ENCODE results near the gene SNAI1.
A peak's percentile ranks its signal among the peaks of the same experiment; 100 is the strongest.
"Not testable (repeated sequence)": the region's sequence is repeated elsewhere in the genome, so short reads cannot be mapped to it uniquely, and the experiment has no call there.

The SNAI1 gene

GRCh38 chr20:49982346-49983122 lies at the start of gene SNAI1:
Gene SNAI1, plus strand, starts transcription at chr20:49982980. Its CDS starts 80 bp downstream, at chr20:49983060.
- peak; percentile 95 for DNase-seq (ENCODE audit: low spot score)

GRCh38 chr20:49935746-49936152 lies 47.0 kb upstream of the SNAI1 start:
- no peak for DNase-seq (ENCODE audit: low spot score)

- DNase-seq (ENCODE audit: low spot score), result peak; percentile 95
These were observed 46.4 kb upstream of the SNAI1 start, which contains the start of gene RNF114 for GRCh38 chr20:49936153-49937026. Gene RNF114, plus strand, starts transcription at chr20:49936397. Its CDS starts 16 bp downstream, at chr20:49936413.

- DNase-seq (ENCODE audit: low spot score), result no peak
These were observed 45.5 kb upstream of the SNAI1 start for GRCh38 chr20:49937027-49937929.

GRCh38 chr20:49938173-49939163 lies 44.3 kb upstream of the SNAI1 start:
- DNase-seq (ENCODE audit: low spot score), result no peak

GRCh38 chr20:49941456-49941855 lies 41.3 kb upstream of the SNAI1 start:
- DNase-seq (ENCODE audit: low spot score), result no peak

- no peak for DNase-seq (ENCODE audit: low spot score)
These were observed 40.5 kb upstream of the SNAI1 start for GRCh38 chr20:49942303-49942702.

- DNase-seq (ENCODE audit: low spot score), result no peak
These were observed 39.8 kb upstream of the SNAI1 start for GRCh38 chr20:49942942-49943341.

GRCh38 chr20:49945306-49945700 lies 37.5 kb upstream of the SNAI1 start:
- DNase-seq (ENCODE audit: low spot score), result no peak

GRCh38 chr20:49945701-49946477 lies 36.9 kb upstream of the SNAI1 start:
- no peak for DNase-seq (ENCODE audit: low spot score)

GRCh38 chr20:49948178-49948577 lies 34.6 kb upstream of the SNAI1 start:
- DNase-seq (ENCODE audit: low spot score), result no peak

GRCh38 chr20:49948809-49949507 lies 33.8 kb upstream of the SNAI1 start:
- DNase-seq (ENCODE audit: low spot score), result no peak

GRCh38 chr20:49951151-49951550 lies 31.6 kb upstream of the SNAI1 start:
- no peak for DNase-seq (ENCODE audit: low spot score)

GRCh38 chr20:49955167-49955566 lies 27.6 kb upstream of the SNAI1 start:
- DNase-seq (ENCODE audit: low spot score), result no peak

- DNase-seq (ENCODE audit: low spot score), result not testable (repeated sequence)
These were observed 26.9 kb upstream of the SNAI1 start for GRCh38 chr20:49955830-49956396.

- DNase-seq (ENCODE audit: low spot score), result no peak
These were observed 26.1 kb upstream of the SNAI1 start for GRCh38 chr20:49956689-49957088.

- DNase-seq (ENCODE audit: low spot score), result not testable (repeated sequence)
These were observed 25.5 kb upstream of the SNAI1 start for GRCh38 chr20:49957089-49957938.

- no peak for DNase-seq (ENCODE audit: low spot score)
These were observed 21.4 kb upstream of the SNAI1 start for GRCh38 chr20:49961413-49961812.
